Epidermal melanocyte (primary cell): ENCODE results near the gene WDFY4.

Experiments used
- DNase-seq: peaks from one replicate; pipeline ENCODE4 v3.0.0; 2011; ENCODE audit warnings: low spot score; ENCODE audit not compliant: insufficient read length

WDFY4 gene

GRCh38 chr10:48711830-48712229 is 27.2 kb downstream of the WDFY4 start:
- no peak for DNase-seq

- DNase-seq = no peak
These were observed 29.4 kb downstream of the WDFY4 start for GRCh38 chr10:48714088-48714487.

- DNase-seq = no peak
These were observed 31.7 kb downstream of the WDFY4 start for GRCh38 chr10:48716416-48716815.

GRCh38 chr10:48720611-48721010 is 35.9 kb downstream of the WDFY4 start:
- no peak for DNase-seq

- DNase-seq = no peak
These were observed 37.8 kb downstream of the WDFY4 start for GRCh38 chr10:48722153-48723145.

- no peak for DNase-seq
These were observed 39.5 kb downstream of the WDFY4 start for GRCh38 chr10:48724127-48724526.

- DNase-seq = no peak
These were observed 41.0 kb downstream of the WDFY4 start for GRCh38 chr10:48725708-48726107.

GRCh38 chr10:48727866-48728265 is 43.2 kb downstream of the WDFY4 start:
- no peak for DNase-seq

GRCh38 chr10:48729222-48729621 is 44.5 kb downstream of the WDFY4 start:
- no peak for DNase-seq

- DNase-seq = no peak
These were observed 45.3 kb downstream of the WDFY4 start for GRCh38 chr10:48729941-48730457.

GRCh38 chr10:48731141-48731540 is 46.5 kb downstream of the WDFY4 start:
- DNase-seq = no peak

- DNase-seq = no peak
These were observed 47.0 kb downstream of the WDFY4 start for GRCh38 chr10:48731654-48732053.

GRCh38 chr10:48733329-48733728 is 48.7 kb downstream of the WDFY4 start:
- DNase-seq = no peak

- DNase-seq = no peak
These were observed 51.2 kb downstream of the WDFY4 start for GRCh38 chr10:48735836-48736390.

- no peak for DNase-seq
These were observed 51.9 kb downstream of the WDFY4 start for GRCh38 chr10:48736596-48736995.

GRCh38 chr10:48737886-48738285 is 53.2 kb downstream of the WDFY4 start:
- no peak for DNase-seq

GRCh38 chr10:48739170-48739569 is 54.5 kb downstream of the WDFY4 start:
- DNase-seq = no peak

- DNase-seq = no peak
These were observed 55.5 kb downstream of the WDFY4 start for GRCh38 chr10:48740015-48740707.

- no peak for DNase-seq
These were observed 56.3 kb downstream of the WDFY4 start for GRCh38 chr10:48740988-48741387.

GRCh38 chr10:48742891-48743860 is 58.5 kb downstream of the WDFY4 start:
- DNase-seq = no peak

GRCh38 chr10:48744587-48744986 is 59.9 kb downstream of the WDFY4 start:
- DNase-seq = no peak
